MCF 10A (cell line): Measurements from ENCODE around the gene ZNF76. TPM values are rescaled to one million over a fixed set of nuclear protein-coding genes. Genes with fewer than 3 reads are reported as not detected.

Experiments
- BruUV-seq: library from RNA; stranded (reverse); fragments of 400-500 nt; replicated peaks from 2 replicates; lab custom pipeline; 2021; lab: Mats Ljungman, UMichigan
- CTCF ChIA-PET: fragments of 300-600 bp; sonication (Branson Sonifier 250); formaldehyde crosslinking; extraction: SDS; loops from one replicate; lab custom pipeline; 2021; ENCODE audit warnings: antibody characterized with exemption, inconsistent platforms; lab: Yijun Ruan, JAX
- POLR2A ChIA-PET: fragments of 300-600, 350-650 bp; sonication (Branson Sonifier 250); formaldehyde crosslinking; extraction: SDS; loops from one replicate; lab custom pipeline; 2020; ENCODE audit warnings: antibody characterized with exemption, inconsistent platforms; lab: Yijun Ruan, JAX
- DNase-seq: peaks from one replicate; pipeline ENCODE4 v3.0.0-alpha.2; 2018; ENCODE audit not compliant: unreplicated experiment
- H3K27ac Mint-ChIP-seq: one replicate; pipeline ENCODE4 v1.8.0; 2022; ENCODE audit warnings: mild to moderate bottlenecking, low read depth, mixed read lengths; ENCODE audit not compliant: unreplicated experiment
- H3K27me3 Mint-ChIP-seq: one replicate; pipeline ENCODE4 v1.8.0; 2022; ENCODE audit warnings: mixed read lengths; ENCODE audit not compliant: insufficient read depth, unreplicated experiment
- H3K36me3 Mint-ChIP-seq: one replicate; pipeline ENCODE4 v1.8.0; 2022; ENCODE audit warnings: mild to moderate bottlenecking, moderate library complexity, mixed read lengths; ENCODE audit not compliant: insufficient read depth, unreplicated experiment
- H3K4me1 Mint-ChIP-seq: one replicate; pipeline ENCODE4 v1.8.0; 2022; ENCODE audit warnings: mixed read lengths; ENCODE audit not compliant: insufficient read depth, unreplicated experiment
- H3K4me3 Mint-ChIP-seq: one replicate; pipeline ENCODE4 v1.8.0; 2022; ENCODE audit warnings: mild to moderate bottlenecking, moderate library complexity, mixed read lengths; ENCODE audit not compliant: unreplicated experiment
- H3K9me3 Mint-ChIP-seq: one replicate; pipeline ENCODE4 v1.8.0; 2022; ENCODE audit warnings: mixed read lengths; ENCODE audit not compliant: unreplicated experiment
- CTCF ChIP-seq: fragments of 200-600 bp; IDR thresholded peaks from one replicate; pipeline ENCODE4 v1.8.0; 2022; ENCODE audit warnings: antibody characterized with exemption, mild to moderate bottlenecking; ENCODE audit not compliant: unreplicated experiment
- intact Hi-C: fragments of 100-400 bp; cut with micrococcal nuclease; formaldehyde crosslinking; loops from 2 replicates; pipeline ENCODE4 v1.14.1; 2022
- total RNA-seq: library from RNA; stranded (reverse); gene quantifications from 2 replicates; pipeline ENCODE4 v1.2.3, GENCODE V29; 2022

The ZNF76 gene
- total RNA-seq, 1 experiment from 2014 or later = 28.0 TPM

GRCh38 chr6:35231563-35231962 is 28.0 kb upstream of the ZNF76 start:
- H3K27ac Mint-ChIP-seq = no peak overlapping the region
- no peak overlapping the region for H3K4me3 Mint-ChIP-seq
- no peaks in the 10 kb centered on the region for H3K27me3 Mint-ChIP-seq
- DNase-seq = no peak
- H3K9me3 Mint-ChIP-seq = peaks cover 11% of the 10 kb centered on the region
- ChIA-PET CTCF (interaction anchor here (0.7 to 4.7 kb wide), 3 partner anchors 10 to 1071 kb away, joined by 3 to 59 read pairs (median 5); no protein-coding TSS in a partner anchor), POLR2A (interaction anchor here (1.4 kb wide), 1 partner anchor 9 kb away, joined by 5 read pairs; no protein-coding TSS in a partner anchor)
- TF ChIP-seq CTCF = no peak
- BruUV-seq = no TSS peak
- H3K36me3 Mint-ChIP-seq = no peaks in the 10 kb centered on the region
- H3K4me1 Mint-ChIP-seq = peaks cover 10% of the 10 kb centered on the region
- intact Hi-C loops = no loop called here

- Mint-ChIP-seq H3K27ac (no peak overlapping the region), H3K4me1 (peaks cover 10% of the 10 kb centered on the region), H3K4me3 (no peak overlapping the region), H3K36me3 (no peaks in the 10 kb centered on the region), H3K27me3 (no peaks in the 10 kb centered on the region), H3K9me3 (peaks cover 11% of the 10 kb centered on the region)
- BruUV-seq = no TSS peak
- CTCF ChIA-PET = interaction anchor here (1.6 kb wide), 1 partner anchor 29 kb away, joined by 7 read pairs; no protein-coding TSS in a partner anchor
- intact Hi-C loops = no loop called here
- DNase-seq = no peak
- no peak for TF ChIP-seq CTCF
- POLR2A ChIA-PET = no interaction called here
Measured at GRCh38 chr6:35234901-35235300, 24.6 kb upstream of the ZNF76 start.

- peaks cover 6% of the 10 kb centered on the region for H3K9me3 Mint-ChIP-seq
- no peak for DNase-seq
- POLR2A ChIA-PET = no interaction called here
- intact Hi-C loops = no loop called here
- TF ChIP-seq CTCF = no peak
- BruUV-seq = no TSS peak
- no peaks in the 10 kb centered on the region for H3K36me3 Mint-ChIP-seq
- peaks cover 12% of the 10 kb centered on the region for H3K4me1 Mint-ChIP-seq
- no peak overlapping the region for H3K4me3 Mint-ChIP-seq
- CTCF ChIA-PET = interaction anchor here (0.7 to 6.5 kb wide), 2 partner anchors 14 to 30 kb away, joined by 3 to 91 read pairs; no protein-coding TSS in a partner anchor
- no peak overlapping the region for H3K27ac Mint-ChIP-seq
- H3K27me3 Mint-ChIP-seq = no peaks in the 10 kb centered on the region
Measured at GRCh38 chr6:35236223-35236622, 23.3 kb upstream of the ZNF76 start.

GRCh38 chr6:35237476-35237875 is 22.1 kb upstream of the ZNF76 start:
- Mint-ChIP-seq H3K27ac (no peak overlapping the region), H3K4me3 (no peak overlapping the region), H3K9me3 (peaks cover 6% of the 10 kb centered on the region), H3K36me3 (no peaks in the 10 kb centered on the region), H3K4me1 (peaks cover 11% of the 10 kb centered on the region), H3K27me3 (no peaks in the 10 kb centered on the region)
- BruUV-seq = no TSS peak
- ChIA-PET POLR2A (interaction anchor here (1.2 kb wide), 1 partner anchor 8 kb away, joined by 3 read pairs; no protein-coding TSS in a partner anchor), CTCF (interaction anchor here (0.6 to 6.5 kb wide), 3 partner anchors 31 to 856 kb away, joined by 3 to 91 read pairs (median 3); no protein-coding TSS in a partner anchor)
- intact Hi-C loops = no loop called here
- no peak for TF ChIP-seq CTCF
- no peak for DNase-seq
